NCI-H510A (cell line): Measurements from ENCODE around the gene PAM.
"Not testable (repeated sequence)": the region's sequence is repeated elsewhere in the genome, so short reads cannot be mapped to it uniquely, and the experiment has no call there.

Source experiments
- DNase-seq: peaks from one replicate; lab custom pipeline; 2025; lab: John Stamatoyannopoulos, UW

PAM gene

GRCh38 chr5:102902647-102903046 is 147.5 kb downstream of the PAM start:
- DNase-seq, result no peak

GRCh38 chr5:102903074-102903871 is 148.2 kb downstream of the PAM start:
- DNase-seq, result peak; percentile 4

GRCh38 chr5:102905056-102905455 is 150.0 kb downstream of the PAM start:
- no peak for DNase-seq

GRCh38 chr5:102907099-102907498 is 152.0 kb downstream of the PAM start:
- DNase-seq, result not testable (repeated sequence)

GRCh38 chr5:102910240-102911226 is 155.4 kb downstream of the PAM start:
- no peak for DNase-seq

GRCh38 chr5:102911973-102912372 is 156.9 kb downstream of the PAM start:
- no peak for DNase-seq

- no peak for DNase-seq
Measured at GRCh38 chr5:102916109-102916508, 161.0 kb downstream of the PAM start.

- no peak for DNase-seq
Measured at GRCh38 chr5:102918986-102919610, 164.0 kb downstream of the PAM start.

- no peak for DNase-seq
Measured at GRCh38 chr5:102920762-102921161, 165.7 kb downstream of the PAM start.

- DNase-seq, result no peak
Measured at GRCh38 chr5:102921341-102922044, 166.4 kb downstream of the PAM start.

GRCh38 chr5:102922111-102922720 is 167.1 kb downstream of the PAM start:
- no peak for DNase-seq

GRCh38 chr5:102922799-102923477 is 167.8 kb downstream of the PAM start:
- DNase-seq, result no peak

- no peak for DNase-seq
Measured at GRCh38 chr5:102924963-102925362, 169.9 kb downstream of the PAM start.

GRCh38 chr5:102927007-102927406 is 171.9 kb downstream of the PAM start:
- no peak for DNase-seq

GRCh38 chr5:102930244-102930643 is 175.1 kb downstream of the PAM start:
- DNase-seq, result no peak

- no peak for DNase-seq
Measured at GRCh38 chr5:102931085-102931725, 176.1 kb downstream of the PAM start.

- DNase-seq, result no peak
Measured at GRCh38 chr5:102932781-102933180, 177.7 kb downstream of the PAM start.

- DNase-seq, result no peak
Measured at GRCh38 chr5:102933316-102933715, 178.2 kb downstream of the PAM start.

- DNase-seq, result no peak
Measured at GRCh38 chr5:102933721-102934459, 178.8 kb downstream of the PAM start.

GRCh38 chr5:102937894-102938293 is 182.8 kb downstream of the PAM start:
- DNase-seq, result no peak
